GM18511 (cell line): Measurements from ENCODE around the gene PNMA6A.
"Not testable (repeated sequence)": the region's sequence is repeated elsewhere in the genome, so short reads cannot be mapped to it uniquely, and the experiment has no call there.

Source experiments
- ATAC-seq: cut with Tn5 transposase; IDR thresholded peaks from one replicate; pipeline ENCODE4 v1.9.1; 2021; ENCODE audit warnings: mild to moderate bottlenecking, moderate library complexity; ENCODE audit not compliant: unreplicated experiment

Gene PNMA6A

GRCh38 chrX:153074935-153075334, 2.7 kb downstream of the PNMA6A start:
- ATAC-seq, result no peak

DNA sequence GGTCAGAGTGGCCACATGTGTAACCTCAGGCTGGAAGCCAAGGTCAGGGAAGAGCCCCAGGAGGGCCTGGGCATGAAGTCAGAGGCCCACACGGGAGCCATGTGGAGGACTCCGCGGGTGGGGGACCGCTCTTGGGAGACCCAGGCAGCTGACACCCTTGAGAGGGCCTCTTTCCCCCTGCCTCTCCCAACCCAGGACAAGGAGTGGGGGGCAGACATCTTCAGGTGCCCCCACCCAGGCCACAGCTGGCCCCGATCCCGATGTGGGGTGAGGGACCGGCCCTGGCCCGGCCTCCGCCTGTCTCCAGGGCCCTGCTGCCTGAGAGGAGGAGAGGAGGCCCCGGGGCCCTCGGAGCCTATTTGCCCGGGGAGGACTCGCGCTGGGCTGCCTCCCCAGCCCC, 3.1 kb downstream of the PNMA6A start:
- ATAC-seq, result no peak

DNA sequence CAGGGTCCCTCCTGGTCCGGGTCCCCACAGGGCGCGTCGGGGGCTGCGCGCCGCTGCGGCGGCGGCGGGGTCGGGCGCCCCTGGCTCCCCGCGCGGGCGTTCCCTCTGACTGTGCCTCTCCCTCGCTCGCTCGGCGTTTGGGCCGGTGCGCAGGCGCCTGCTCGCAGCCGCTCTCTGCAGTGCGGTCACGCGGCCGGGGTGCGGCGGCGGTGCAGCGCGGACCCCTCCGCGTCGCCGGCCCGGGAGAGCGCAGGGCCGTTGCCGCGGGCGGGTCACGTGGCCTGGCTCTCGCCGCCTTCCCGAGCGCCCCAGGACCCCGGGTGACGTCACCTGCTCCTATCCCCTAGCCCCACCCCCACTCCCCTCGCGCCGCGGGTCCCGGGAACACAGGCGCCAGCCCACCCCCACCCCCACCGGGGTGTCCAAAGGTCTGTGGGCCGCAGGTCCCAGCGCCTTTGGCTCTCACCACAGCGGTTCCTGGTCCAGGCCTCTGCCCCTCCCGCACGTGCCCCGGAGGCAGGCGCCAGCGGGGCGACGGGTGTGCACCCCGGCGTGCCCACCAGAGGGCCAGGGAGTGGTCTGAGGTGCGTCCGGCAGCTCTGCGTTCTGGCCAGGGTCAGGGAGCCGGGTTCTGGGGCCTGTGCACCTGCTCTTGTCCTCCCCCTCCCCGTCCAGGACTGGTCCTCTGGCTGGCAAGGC, 5.3 kb downstream of the PNMA6A start:
- peak; percentile 60 for ATAC-seq

DNA sequence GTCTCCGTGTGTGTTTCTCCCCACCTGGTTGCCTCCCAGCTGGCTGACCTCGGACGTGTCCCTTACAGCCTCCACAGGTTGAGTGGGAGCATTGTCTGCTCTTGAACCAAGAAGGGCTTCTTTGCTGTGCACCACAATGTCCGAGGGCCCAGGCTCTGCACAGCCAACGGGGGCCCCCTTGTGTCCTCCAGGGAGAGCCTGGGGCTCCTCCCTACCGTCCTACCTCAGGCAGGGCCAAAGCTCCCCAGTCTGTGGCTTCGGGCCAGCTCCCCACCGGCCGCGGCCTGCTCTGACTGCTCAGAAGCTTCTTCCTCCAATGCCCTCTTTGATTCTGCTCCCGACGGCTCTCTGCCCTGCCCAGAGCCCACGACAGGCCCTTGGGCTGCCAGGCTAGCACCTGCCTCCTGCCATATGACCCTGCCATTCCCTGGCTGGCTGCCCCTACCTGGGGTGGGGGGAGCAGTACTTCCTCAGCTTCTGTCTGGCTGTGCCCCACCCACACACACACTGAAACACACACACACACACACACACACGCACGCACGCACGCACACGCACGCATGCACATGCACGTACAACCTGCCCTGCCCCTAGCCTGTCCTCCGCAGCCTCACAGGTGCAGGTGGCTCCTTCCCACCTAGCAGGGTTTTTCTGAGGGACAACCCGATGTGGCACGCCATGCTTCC, 11.1 kb downstream of the PNMA6A start:
- not testable (repeated sequence) for ATAC-seq

GRCh38 chrX:153102418-153102817, 30.2 kb downstream of the PNMA6A start:
- no peak for ATAC-seq

GRCh38 chrX:153104959-153105358, 32.7 kb downstream of the PNMA6A start:
- ATAC-seq, result not testable (repeated sequence)

DNA sequence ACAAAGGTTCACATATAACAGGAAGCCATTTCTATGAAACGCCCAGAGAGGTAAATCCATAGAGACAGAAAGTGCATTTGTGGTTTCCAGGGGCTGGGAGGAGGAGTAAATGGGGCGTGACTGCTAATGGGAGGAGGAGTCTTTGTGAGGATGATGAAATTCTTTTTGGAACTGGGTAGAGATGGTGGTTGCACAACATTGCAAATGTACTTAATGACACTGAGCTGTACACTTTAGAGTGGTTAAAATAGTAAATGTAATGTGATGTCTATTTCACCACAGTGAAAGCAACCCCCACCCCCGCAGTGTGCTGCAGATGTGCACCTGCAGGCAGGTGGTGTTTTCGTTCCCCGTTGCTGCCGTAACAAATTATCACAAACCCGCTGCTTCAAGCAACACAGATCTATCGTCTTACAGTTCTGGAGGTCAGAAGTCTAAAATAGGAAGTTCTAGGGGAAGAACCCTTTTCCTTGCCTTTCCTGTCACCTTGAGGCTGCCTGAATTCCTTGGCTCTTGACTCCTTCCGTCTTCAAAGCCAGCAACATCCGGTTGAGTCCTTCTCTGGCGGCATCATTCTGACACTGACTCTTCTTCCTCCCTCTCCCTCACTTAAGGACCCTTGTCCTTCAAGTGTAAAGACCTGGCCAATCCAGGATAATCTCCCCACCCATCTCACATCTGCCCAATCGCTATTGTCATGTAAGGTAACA, 34.0 kb downstream of the PNMA6A start:
- not testable (repeated sequence) for ATAC-seq

DNA sequence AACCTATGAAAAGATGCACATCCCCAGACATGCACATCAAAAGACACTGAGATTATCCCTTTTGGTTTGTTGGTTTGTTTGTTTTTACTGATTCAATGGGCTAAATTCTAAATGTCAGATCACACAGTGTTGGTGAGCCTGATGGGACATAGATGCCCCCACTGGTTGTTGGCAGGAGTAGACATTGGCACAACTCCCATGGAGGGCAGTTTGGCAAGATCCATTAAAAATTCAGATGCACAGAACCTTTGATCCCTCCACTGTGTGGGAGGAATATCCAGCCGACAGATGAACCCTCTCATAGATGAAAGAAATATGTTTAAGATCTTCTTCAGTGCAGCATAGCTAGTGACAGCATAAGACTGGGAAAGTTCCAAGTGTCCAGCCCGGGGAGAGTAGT, 38.5 kb downstream of the PNMA6A start:
- not testable (repeated sequence) for ATAC-seq

DNA sequence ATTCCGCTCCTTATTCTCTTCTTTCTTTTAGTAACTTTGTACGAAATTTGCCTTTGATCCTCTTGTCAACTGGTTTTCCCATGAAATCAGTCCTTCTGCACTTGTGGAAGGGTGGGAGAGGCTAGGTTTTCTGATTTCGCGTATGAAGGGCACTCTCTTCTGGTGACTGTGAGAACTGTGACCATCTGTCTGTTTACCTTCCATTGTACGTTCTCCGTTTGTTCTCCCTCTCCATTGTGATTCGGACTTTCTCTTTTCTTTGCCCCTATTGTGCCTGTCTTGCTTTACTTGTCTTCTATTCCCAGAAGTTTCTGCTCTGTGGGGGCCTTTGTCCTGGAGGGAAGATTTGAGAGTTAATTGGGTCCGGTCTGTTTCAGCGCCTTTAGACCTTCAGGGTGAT, 41.6 kb downstream of the PNMA6A start:
- not testable (repeated sequence) for ATAC-seq

DNA sequence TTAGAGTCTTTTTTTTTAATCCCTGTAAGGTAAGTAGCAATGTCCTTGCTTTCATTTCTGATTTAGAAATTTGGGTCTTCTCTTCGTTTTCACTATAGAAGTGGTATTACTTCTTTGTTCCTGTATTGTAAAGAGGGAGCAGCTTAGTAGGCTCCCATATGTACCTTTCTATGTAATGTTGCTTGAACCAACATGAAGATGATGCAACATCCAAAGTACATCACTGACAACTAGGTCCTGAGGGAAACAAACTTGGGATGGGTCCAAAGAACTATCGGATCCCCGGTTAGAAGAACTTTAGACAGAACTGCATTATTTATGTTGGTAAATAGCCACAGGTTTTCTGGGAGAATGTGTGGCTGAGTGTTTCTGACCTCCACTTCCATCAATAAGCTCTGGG, 45.5 kb downstream of the PNMA6A start:
- ATAC-seq, result not testable (repeated sequence)

GRCh38 chrX:153120230-153120629, 48.0 kb downstream of the PNMA6A start:
- not testable (repeated sequence) for ATAC-seq

DNA sequence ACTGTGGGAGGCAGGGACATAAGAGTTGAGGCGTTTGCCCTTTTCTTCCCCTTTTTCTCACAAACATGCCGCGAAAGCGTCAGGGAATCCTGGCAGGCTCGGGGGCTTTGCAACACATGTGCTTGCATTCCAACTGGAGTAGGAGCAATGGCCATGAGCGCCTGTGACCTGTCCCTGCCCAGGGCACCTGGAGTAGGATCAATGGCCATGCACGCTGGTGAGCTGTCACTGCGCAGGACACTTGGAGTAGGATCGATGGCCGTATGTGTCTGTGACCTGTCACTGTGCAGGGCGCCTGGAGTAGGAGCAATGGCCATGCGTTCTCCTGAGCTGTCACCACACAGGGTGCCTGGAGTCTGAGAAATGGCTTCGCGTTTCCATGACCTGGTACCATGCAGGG, 51.2 kb downstream of the PNMA6A start:
- not testable (repeated sequence) for ATAC-seq
